ENCODE results near the gene SYMPK.
A peak's percentile ranks its signal among the peaks of the same experiment; 100 is the strongest.

The SYMPK gene

DNA sequence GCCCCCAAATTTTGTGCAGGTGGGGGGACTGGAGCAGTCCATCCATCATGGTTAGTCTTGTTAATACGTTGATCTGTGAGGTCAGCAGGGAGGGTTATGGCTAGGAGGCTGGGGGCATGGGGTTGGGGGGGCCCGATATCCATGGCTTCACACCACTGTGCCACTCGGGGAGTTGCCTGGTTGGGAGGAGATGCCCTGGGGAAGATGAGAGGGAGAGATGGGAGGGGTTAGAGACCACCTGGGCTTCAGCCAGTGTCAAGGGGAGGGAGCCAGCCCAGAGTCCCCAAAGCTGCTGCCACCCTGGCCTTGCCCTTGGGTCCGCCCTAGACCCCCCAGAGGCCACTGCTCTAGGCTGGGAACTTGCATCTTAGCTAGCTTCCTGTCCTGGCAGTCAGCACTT lies 78.9 kb downstream of the SYMPK start:
- Histone ChIP-seq H3K27ac (ENCODE audit: low read depth, low read length) (no peak overlapping the region), H3K36me3 (ENCODE audit: control insufficient read depth in 5 of 5, insufficient read depth in 5 of 5, low read length in 5 of 5) (peaks cover 0 to 36% (median 32%) of the 10 kb centered on the region in 5 donors), H3K4me1 (ENCODE audit: control insufficient read depth in 5 of 5, insufficient read depth in 5 of 5, low read length in 5 of 5) (peaks cover 3 to 57% (median 51%) of the 10 kb centered on the region in 5 donors), H3K4me3 (ENCODE audit: low read depth in 1 of 5, low read length in 5 of 5) (no peak overlapping the region), H3K9me3 (ENCODE audit: control insufficient read depth in 5 of 5, low read length in 5 of 5) (no peaks in the 10 kb centered on the region), H3K9ac (ENCODE audit: low read length in 5 of 5) (no peak overlapping the region), H3K27me3 (ENCODE audit: control insufficient read depth in 5 of 5, insufficient read depth in 4 of 5, low read length in 5 of 5) (no peaks in the 10 kb centered on the region)

GRCh38 chr19:45782820-45783785 lies 79.8 kb downstream of the SYMPK start:
- Histone ChIP-seq H3K27me3 (ENCODE audit: control insufficient read depth in 5 of 5, insufficient read depth in 4 of 5, low read length in 5 of 5) (no peaks in the 10 kb centered on the region), H3K4me1 (ENCODE audit: control insufficient read depth in 5 of 5, insufficient read depth in 5 of 5, low read length in 5 of 5) (peaks cover under 1 to 52% (median 45%) of the 10 kb centered on the region in 5 donors), H3K4me3 (ENCODE audit: low read depth in 1 of 5, low read length in 5 of 5) (peak overlapping the region in 3 of 5 donors; percentile 6 to 57 (median 28)), H3K9me3 (ENCODE audit: control insufficient read depth in 5 of 5, low read length in 5 of 5) (no peaks in the 10 kb centered on the region), H3K36me3 (ENCODE audit: control insufficient read depth in 5 of 5, insufficient read depth in 5 of 5, low read length in 5 of 5) (peaks cover 0 to 33% (median 23%) of the 10 kb centered on the region in 5 donors), H3K9ac (ENCODE audit: low read length in 5 of 5) (peak overlapping the region in 3 of 5 donors; percentile 28 to 61 (median 48)), H3K27ac (ENCODE audit: low read depth, low read length) (peak overlapping the region; percentile 37)

DNA sequence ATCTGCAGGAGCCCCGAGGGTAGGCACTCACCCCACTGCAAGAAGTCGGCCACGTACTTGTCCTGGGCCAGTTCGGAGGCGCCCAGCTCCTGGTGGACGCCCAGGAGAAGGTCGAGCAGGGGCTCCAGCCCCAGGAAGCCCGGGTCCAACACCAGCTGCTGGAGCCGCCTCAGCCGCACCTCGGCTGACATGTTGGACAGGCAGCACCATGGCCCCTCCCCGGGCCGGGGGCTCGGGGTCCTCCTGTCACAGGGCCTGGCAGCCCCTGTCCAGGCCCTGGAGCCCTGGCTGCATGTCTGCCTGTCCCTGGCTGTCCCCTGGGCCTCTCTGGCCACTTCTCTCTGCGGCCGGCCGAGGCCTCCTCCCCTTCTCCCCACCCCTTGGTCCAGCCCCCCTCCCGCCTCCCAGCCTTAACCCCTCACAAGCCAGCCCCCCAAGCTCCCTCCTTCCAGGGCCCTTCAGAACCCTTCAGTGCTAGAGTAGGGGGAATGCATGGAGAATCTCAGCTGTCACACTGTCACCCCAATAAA lies 80.7 kb downstream of the SYMPK start, which contains the start of gene DMPK:
Gene DMPK, minus strand, starts transcription at position 329 of the 530 bp plus-strand sequence. Its CDS starts 138 bp downstream, at position 191.
- H3K4me1 ChIP-seq (ENCODE audit: control insufficient read depth in 5 of 5, insufficient read depth in 5 of 5, low read length in 5 of 5), result peaks cover 0 to 50% (median 45%) of the 10 kb centered on the region in 5 donors
- H3K36me3 ChIP-seq (ENCODE audit: control insufficient read depth in 5 of 5, insufficient read depth in 5 of 5, low read length in 5 of 5), result peaks cover 0 to 37% (median 29%) of the 10 kb centered on the region in 5 donors

GRCh38 chr19:45781214-45782161 lies 81.5 kb downstream of the SYMPK start:
- Histone ChIP-seq H3K4me1 (ENCODE audit: control insufficient read depth in 5 of 5, insufficient read depth in 5 of 5, low read length in 5 of 5) (peaks cover 0 to 50% (median 45%) of the 10 kb centered on the region in 5 donors), H3K9me3 (ENCODE audit: control insufficient read depth in 5 of 5, low read length in 5 of 5) (no peaks in the 10 kb centered on the region), H3K9ac (ENCODE audit: low read length in 5 of 5) (peak overlapping the region in 3 of 5 donors; percentile 43 to 68 (median 47)), H3K4me3 (ENCODE audit: low read depth in 1 of 5, low read length in 5 of 5) (peak overlapping the region; percentile 50 to 70 (median 64)), H3K27me3 (ENCODE audit: control insufficient read depth in 5 of 5, insufficient read depth in 4 of 5, low read length in 5 of 5) (no peaks in the 10 kb centered on the region), H3K27ac (ENCODE audit: low read depth, low read length) (no peak overlapping the region), H3K36me3 (ENCODE audit: control insufficient read depth in 5 of 5, insufficient read depth in 5 of 5, low read length in 5 of 5) (peaks cover 0 to 37% (median 29%) of the 10 kb centered on the region in 5 donors)

More for the DNA sequence above, 80.7 kb downstream of the SYMPK start, which contains the start of gene DMPK:
- H3K27ac ChIP-seq (ENCODE audit: low read depth, low read length), result peak within 1 kb of the TSS; percentile 37
- H3K27me3 ChIP-seq (ENCODE audit: control insufficient read depth in 5 of 5, insufficient read depth in 4 of 5, low read length in 5 of 5), result no peaks in the 10 kb centered on the region
- peak within 1 kb of the TSS in 3 of 5 donors; percentile 53 to 68 (median 61) for H3K9ac ChIP-seq (ENCODE audit: low read length in 5 of 5)
- no peaks in the 10 kb centered on the region for H3K9me3 ChIP-seq (ENCODE audit: control insufficient read depth in 5 of 5, low read length in 5 of 5)
- H3K4me3 ChIP-seq (ENCODE audit: low read depth in 1 of 5, low read length in 5 of 5), result peak within 1 kb of the TSS; percentile 50 to 70 (median 64)

GRCh38 chr19:45780448-45781213 lies 82.3 kb downstream of the SYMPK start:
- Histone ChIP-seq H3K9me3 (ENCODE audit: control insufficient read depth in 5 of 5, low read length in 5 of 5) (no peaks in the 10 kb centered on the region), H3K27ac (ENCODE audit: low read depth, low read length) (no peak overlapping the region), H3K4me1 (ENCODE audit: control insufficient read depth in 5 of 5, insufficient read depth in 5 of 5, low read length in 5 of 5) (peaks cover 0 to 50% (median 45%) of the 10 kb centered on the region in 5 donors), H3K9ac (ENCODE audit: low read length in 5 of 5) (peak overlapping the region in 2 of 5 donors; percentile 41 to 43), H3K27me3 (ENCODE audit: control insufficient read depth in 5 of 5, insufficient read depth in 4 of 5, low read length in 5 of 5) (no peaks in the 10 kb centered on the region), H3K36me3 (ENCODE audit: control insufficient read depth in 5 of 5, insufficient read depth in 5 of 5, low read length in 5 of 5) (peaks cover 0 to 29% (median 24%) of the 10 kb centered on the region in 5 donors), H3K4me3 (ENCODE audit: low read depth in 1 of 5, low read length in 5 of 5) (peak overlapping the region in 3 of 5 donors; percentile 50 to 70 (median 64))

DNA sequence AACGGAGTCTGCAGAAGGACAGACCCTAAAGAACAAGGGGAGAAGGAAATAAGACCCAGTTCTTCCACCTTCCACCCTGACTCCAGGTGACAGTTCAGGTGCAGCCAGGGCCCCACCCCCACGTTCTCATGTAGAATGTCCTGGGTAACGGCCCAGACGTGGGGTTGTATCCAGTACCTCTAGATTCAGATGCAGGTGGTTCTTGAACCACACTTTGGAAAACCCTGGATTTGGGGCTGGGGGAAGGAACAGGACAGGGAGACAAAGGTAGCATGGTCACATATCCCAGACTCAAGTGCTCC lies 82.8 kb downstream of the SYMPK start:
- Histone ChIP-seq H3K4me3 (ENCODE audit: low read depth in 1 of 5, low read length in 5 of 5) (peak overlapping the region in 1 of 5 donors; percentile 13), H3K27ac (ENCODE audit: low read depth, low read length) (no peak overlapping the region), H3K9me3 (ENCODE audit: control insufficient read depth in 5 of 5, low read length in 5 of 5) (no peaks in the 10 kb centered on the region), H3K9ac (ENCODE audit: low read length in 5 of 5) (peak overlapping the region in 1 of 5 donors; percentile 41), H3K36me3 (ENCODE audit: control insufficient read depth in 5 of 5, insufficient read depth in 5 of 5, low read length in 5 of 5) (peaks cover 0 to 24% (median 19%) of the 10 kb centered on the region in 5 donors), H3K4me1 (ENCODE audit: control insufficient read depth in 5 of 5, insufficient read depth in 5 of 5, low read length in 5 of 5) (peaks cover 0 to 50% (median 45%) of the 10 kb centered on the region in 5 donors), H3K27me3 (ENCODE audit: control insufficient read depth in 5 of 5, insufficient read depth in 4 of 5, low read length in 5 of 5) (no peaks in the 10 kb centered on the region)

GRCh38 chr19:45779231-45780145 lies 83.5 kb downstream of the SYMPK start:
- Histone ChIP-seq H3K27ac (ENCODE audit: low read depth, low read length) (no peak overlapping the region), H3K9ac (ENCODE audit: low read length in 5 of 5) (peak overlapping the region in 1 of 5 donors; percentile 41), H3K9me3 (ENCODE audit: control insufficient read depth in 5 of 5, low read length in 5 of 5) (no peaks in the 10 kb centered on the region), H3K4me1 (ENCODE audit: control insufficient read depth in 5 of 5, insufficient read depth in 5 of 5, low read length in 5 of 5) (peaks cover 0 to 50% (median 45%) of the 10 kb centered on the region in 5 donors), H3K36me3 (ENCODE audit: control insufficient read depth in 5 of 5, insufficient read depth in 5 of 5, low read length in 5 of 5) (peaks cover 0 to 26% (median 21%) of the 10 kb centered on the region in 5 donors), H3K4me3 (ENCODE audit: low read depth in 1 of 5, low read length in 5 of 5) (peak overlapping the region in 3 of 5 donors; percentile 13 to 37 (median 34)), H3K27me3 (ENCODE audit: control insufficient read depth in 5 of 5, insufficient read depth in 4 of 5, low read length in 5 of 5) (no peaks in the 10 kb centered on the region)

DNA sequence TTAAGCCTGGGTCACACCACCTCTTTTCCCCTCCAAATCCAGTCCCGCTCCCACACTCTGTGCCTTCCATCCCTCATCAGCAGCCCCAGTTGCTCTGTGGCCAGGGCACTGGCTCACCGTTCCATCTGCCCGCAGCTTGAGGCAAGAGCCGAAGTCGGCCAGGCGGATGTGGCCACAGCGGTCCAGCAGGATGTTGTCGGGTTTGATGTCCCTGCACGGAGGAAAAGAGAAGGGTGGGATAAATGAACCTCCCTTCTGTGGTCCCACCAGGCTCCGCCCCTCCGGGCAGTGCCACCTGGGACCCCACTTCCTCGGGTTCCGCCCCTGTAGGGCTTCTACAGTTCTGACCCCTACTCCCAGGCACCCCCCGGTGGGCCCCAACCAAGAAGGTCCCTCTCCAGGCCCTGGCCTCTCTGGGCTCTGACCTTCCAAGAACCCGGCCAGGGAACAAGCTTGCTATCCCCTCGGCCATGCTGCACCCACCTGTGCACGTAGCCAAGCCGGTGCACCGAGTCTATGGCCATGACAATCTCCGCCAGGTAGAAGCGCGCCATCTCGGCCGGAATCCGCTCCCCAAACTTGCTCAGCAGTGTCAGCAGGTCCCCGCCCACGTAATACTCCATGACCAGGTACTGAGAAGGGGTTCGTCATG lies 84.8 kb downstream of the SYMPK start:
- Histone ChIP-seq H3K9me3 (ENCODE audit: control insufficient read depth in 5 of 5, low read length in 5 of 5) (no peaks in the 10 kb centered on the region), H3K36me3 (ENCODE audit: control insufficient read depth in 5 of 5, insufficient read depth in 5 of 5, low read length in 5 of 5) (peaks cover 0 to 32% (median 21%) of the 10 kb centered on the region in 5 donors), H3K4me1 (ENCODE audit: control insufficient read depth in 5 of 5, insufficient read depth in 5 of 5, low read length in 5 of 5) (peaks cover 0 to 42% (median 37%) of the 10 kb centered on the region in 5 donors), H3K27ac (ENCODE audit: low read depth, low read length) (no peak overlapping the region), H3K4me3 (ENCODE audit: low read depth in 1 of 5, low read length in 5 of 5) (no peak overlapping the region), H3K27me3 (ENCODE audit: control insufficient read depth in 5 of 5, insufficient read depth in 4 of 5, low read length in 5 of 5) (peaks cover 0 to 3% (median 0%) of the 10 kb centered on the region in 5 donors), H3K9ac (ENCODE audit: low read length in 5 of 5) (no peak overlapping the region)

Measured in subcutaneous abdominal adipose tissue (tissue), 5 donors.